Smooth muscle cell (in vitro differentiated cells): ENCODE measurements around the gene CAMK1D. TPM values are rescaled to one million over a fixed set of nuclear protein-coding genes. Genes with fewer than 3 reads are reported as not detected.
A peak's percentile ranks its signal among the peaks of the same experiment; 100 is the strongest.
"Not testable (repeated sequence)": the region's sequence is repeated elsewhere in the genome, so short reads cannot be mapped to it uniquely, and the experiment has no call there.

Experiments
- DNase-seq: peaks from one replicate; lab custom pipeline; 2025; ENCODE audit not compliant: unreplicated experiment; lab: John Stamatoyannopoulos, UW
- H2AFZ ChIP-seq: fragments of 200-600 bp; sonication (generic); 2 replicates; pipeline ENCODE4 v1.6.0; 2016; ENCODE audit warnings: antibody characterized with exemption, low read depth, mild to moderate bottlenecking
- H3F3A ChIP-seq: fragments of 200-600 bp; sonication (generic); 2 replicates; pipeline ENCODE4 v1.6.0; 2017; ENCODE audit warnings: antibody characterized with exemption, low read depth
- H3K27ac ChIP-seq: fragments of 200-600 bp; sonication (generic); 2 replicates; pipeline ENCODE4 v1.5.1; 2016; ENCODE audit warnings: low read depth, mild to moderate bottlenecking
- H3K27me3 ChIP-seq: fragments of 200-600 bp; sonication (generic); 2 replicates; pipeline ENCODE4 v1.6.1; 2016; ENCODE audit warnings: low read depth, mild to moderate bottlenecking
- H3K36me3 ChIP-seq: fragments of 200-600 bp; sonication (generic); 2 replicates; pipeline ENCODE4 v1.5.1; 2016; ENCODE audit warnings: low read depth
- H3K4me1 ChIP-seq: fragments of 200-600 bp; sonication (generic); 2 replicates; pipeline ENCODE4 v1.5.1; 2016; ENCODE audit warnings: low read depth
- H3K4me2 ChIP-seq: fragments of 200-600 bp; sonication (generic); 2 replicates; pipeline ENCODE4 v1.6.0; 2016; ENCODE audit warnings: mild to moderate bottlenecking
- H3K4me3 ChIP-seq: fragments of 200-600 bp; sonication (generic); 2 replicates; pipeline ENCODE4 v1.5.1; 2016; ENCODE audit warnings: mild to moderate bottlenecking
- H3K79me2 ChIP-seq: fragments of 200-600 bp; sonication (generic); 2 replicates; pipeline ENCODE4 v1.6.0; 2016; ENCODE audit warnings: low read depth, mild to moderate bottlenecking
- H3K9ac ChIP-seq: fragments of 200-600 bp; sonication (generic); 2 replicates; pipeline ENCODE4 v1.6.0; 2016; ENCODE audit warnings: low read depth
- H3K9me3 ChIP-seq: fragments of 200-600 bp; sonication (generic); replicated peaks from 2 replicates; pipeline ENCODE4 v1.5.1; 2016; ENCODE audit warnings: low read depth
- H4K20me1 ChIP-seq: fragments of 200-600 bp; sonication (generic); 2 replicates; pipeline ENCODE4 v1.6.0; 2016; ENCODE audit warnings: low read depth
- CTCF ChIP-seq: fragments of 200-600 bp; sonication (generic); IDR thresholded peaks from 2 replicates; pipeline ENCODE4 v1.5.1; 2017; ENCODE audit warnings: borderline replicate concordance, mild to moderate bottlenecking, antibody characterized with exemption; ENCODE audit not compliant: insufficient read depth, poor library complexity, severe bottlenecking
- WGBS: methylation state at CpG from one replicate; pipeline ENCODE4 v1.1.7; 2016; ENCODE audit warnings: low lambda C conversion rate; 5-methylcytosine and 5-hydroxymethylcytosine counted together
- polyA plus RNA-seq: library from polyadenylated mRNA; unstranded; fragments of >200 nt; fragmentation: Nextera tagmentation; extraction: Ambion mirVana; gene quantifications from 2 replicates; pipeline ENCODE4 v1.2.1, GENCODE V29; 2016
- total RNA-seq: library from RNA; depleted of rRNA; stranded (reverse); fragments of >200 nt; gene quantifications from 2 replicates; pipeline ENCODE4 v1.2.3, GENCODE V29; 2014

CAMK1D gene
- total RNA-seq (1.6 and 1.9 TPM in 2 replicates), polyA plus RNA-seq (2.3 and 3.7 TPM in 2 replicates)

DNA sequence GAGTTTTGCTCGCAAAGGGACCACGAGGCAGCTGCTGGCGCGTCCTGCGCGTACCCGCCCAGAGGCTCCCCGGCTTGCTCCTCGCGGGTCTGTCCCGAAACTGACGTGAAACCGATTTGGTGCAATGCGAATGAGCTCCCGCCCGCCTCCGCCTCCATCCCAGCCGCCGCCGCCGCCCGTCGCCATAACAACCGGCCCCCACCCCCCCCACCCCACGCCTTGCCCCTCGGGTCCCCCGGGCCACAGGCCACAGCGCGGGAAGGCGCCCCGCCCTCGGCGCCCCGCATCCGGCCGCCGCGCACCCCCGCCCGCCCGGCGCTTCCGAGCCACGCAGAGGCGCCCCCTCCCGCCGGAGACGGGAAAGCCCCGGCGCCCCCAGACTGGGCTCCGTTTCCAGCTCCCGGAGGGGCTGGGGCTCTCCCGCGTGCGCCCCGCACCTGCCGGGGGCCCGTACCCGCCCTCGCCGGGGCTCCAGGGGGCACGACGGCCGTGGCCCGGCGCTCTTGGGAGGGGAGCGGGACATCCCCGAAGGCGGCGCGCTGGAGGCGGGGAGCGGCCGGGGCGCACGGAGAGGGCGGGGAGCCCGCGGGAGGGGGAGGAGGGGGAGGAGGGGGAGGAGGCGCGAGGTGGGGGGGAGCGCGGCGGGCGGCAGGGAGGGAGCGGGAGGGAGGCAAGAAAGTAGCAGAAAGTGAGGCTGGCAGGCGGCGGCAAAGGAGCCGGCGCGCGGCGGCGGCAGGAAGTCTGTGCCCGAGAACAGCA is at the start of gene CAMK1D:
Gene CAMK1D (plus strand): TSS at position 678 of the 759 bp plus-strand sequence.
- Histone ChIP-seq H3K9me3 (no peaks in the 10 kb centered on the region), H3K27ac (no peak within 1 kb of the TSS), H3K4me2 (peak within 1 kb of the TSS; percentile 100), H3K9ac (peak within 1 kb of the TSS; percentile 5), H3K27me3 (peaks cover 59% of the 10 kb centered on the region), H3K36me3 (no peaks in the 10 kb centered on the region), H3K79me2 (no peaks in the 10 kb centered on the region), H2AFZ (peak within 1 kb of the TSS; percentile 72), H3F3A (no peaks in the 10 kb centered on the region), H3K4me3 (peak within 1 kb of the TSS; percentile 69), H3K4me1 (peaks cover 4% of the 10 kb centered on the region), H4K20me1 (no peaks in the 10 kb centered on the region)
- peak; percentile 49 for DNase-seq
- WGBS: 2% methylated on average over 22 of the region's 95 CpGs
- TF ChIP-seq CTCF: peak; percentile 37

GRCh38 chr10:12301036-12301435 is 48.3 kb upstream of the CAMK1D start:
- WGBS: 91% methylated on average over 4 of the region's 4 CpGs
- H3K36me3 ChIP-seq, H3F3A ChIP-seq, H3K4me2 ChIP-seq, H3K4me3 ChIP-seq, H3K4me1 ChIP-seq, H2AFZ ChIP-seq, DNase-seq, H3K9me3 ChIP-seq, H3K27ac ChIP-seq, H3K79me2 ChIP-seq, H3K9ac ChIP-seq, H3K27me3 ChIP-seq, H4K20me1 ChIP-seq: not testable (repeated sequence)

- Histone ChIP-seq H3K36me3 (no peaks in the 10 kb centered on the region), H3K9me3 (no peaks in the 10 kb centered on the region), H2AFZ (no peak overlapping the region), H3K4me3 (no peak overlapping the region), H3K79me2 (no peaks in the 10 kb centered on the region), H3K27me3 (no peaks in the 10 kb centered on the region), H4K20me1 (no peaks in the 10 kb centered on the region), H3K9ac (no peak overlapping the region), H3K4me1 (no peaks in the 10 kb centered on the region), H3K4me2 (no peak overlapping the region), H3K27ac (no peak overlapping the region), H3F3A (no peaks in the 10 kb centered on the region)
- no peak for DNase-seq
- TF ChIP-seq CTCF: no peak
- WGBS: 85% methylated on average over 6 of the region's 6 CpGs
Measured at GRCh38 chr10:12308057-12308456, 41.3 kb upstream of the CAMK1D start.

GRCh38 chr10:12308736-12309375 is 40.5 kb upstream of the CAMK1D start:
- no peaks in the 10 kb centered on the region for H4K20me1 ChIP-seq
- WGBS: 83% methylated on average over 8 of the region's 8 CpGs
- H3K9me3 ChIP-seq: no peaks in the 10 kb centered on the region

DNA sequence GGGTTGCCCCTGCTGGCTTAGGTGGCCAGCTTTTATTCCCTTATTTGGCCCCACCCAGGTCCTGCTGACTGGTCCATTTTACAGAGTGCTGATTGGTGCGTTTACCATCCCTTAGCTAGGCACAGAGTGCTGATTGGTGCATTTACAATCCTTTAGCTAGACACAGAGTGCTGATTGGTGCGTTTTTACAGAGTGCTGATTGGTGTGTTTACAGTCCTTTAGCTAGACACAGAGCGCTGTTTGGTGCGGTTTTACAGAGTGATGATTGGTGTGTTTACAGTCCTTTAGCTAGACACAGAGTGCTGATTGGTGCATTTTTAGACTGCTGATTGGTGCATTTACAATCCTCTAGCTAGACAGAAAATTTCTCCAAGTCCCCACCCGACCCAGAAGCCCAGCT is 39.6 kb upstream of the CAMK1D start:
- not testable (repeated sequence) for H2AFZ ChIP-seq, H3K4me1 ChIP-seq, H4K20me1 ChIP-seq, H3K9me3 ChIP-seq, H3K9ac ChIP-seq, H3K79me2 ChIP-seq, H3F3A ChIP-seq, H3K36me3 ChIP-seq, H3K4me2 ChIP-seq, H3K27me3 ChIP-seq, H3K27ac ChIP-seq, H3K4me3 ChIP-seq, DNase-seq
- WGBS: 71% methylated on average over 5 of the region's 5 CpGs

More at GRCh38 chr10:12308736-12309375, 40.5 kb upstream of the CAMK1D start:
- Histone ChIP-seq H3K9ac (no peak overlapping the region), H3K4me3 (no peak overlapping the region), H3K27ac (no peak overlapping the region), H3K4me1 (no peaks in the 10 kb centered on the region), H3K4me2 (no peak overlapping the region), H3K36me3 (no peaks in the 10 kb centered on the region), H3F3A (no peaks in the 10 kb centered on the region), H3K27me3 (no peaks in the 10 kb centered on the region), H2AFZ (no peak overlapping the region), H3K79me2 (no peaks in the 10 kb centered on the region)
- no peak for DNase-seq
- no peak for TF ChIP-seq CTCF
